Measurements from ENCODE around the gene GUCD1. TPM values are rescaled to one million over a fixed set of nuclear protein-coding genes. Genes with fewer than 3 reads are reported as not detected.
A peak's percentile ranks its signal among the peaks of the same experiment; 100 is the strongest.

Gene GUCD1
- total and polyA plus RNA-seq, 9 of the 15 experiments (the other 6 are each of a cell fraction or from before 2014, with no cell fraction given), result 31.5 to 67.8 (median 50.3) TPM

GRCh38 chr22:24585461-24585860 lies 30.5 kb upstream of the GUCD1 start:
- DNase-seq (ENCODE audit: extremely low read depth in 1 of 4, low spot score in 3 of 4), result no peak
- intact Hi-C loops (cut with micrococcal nuclease) (no loop called here), in situ Hi-C loops (cut with MboI) (no loop called here)
- Histone ChIP-seq H2AFZ (ENCODE audit: low read depth, low read length) (no peak overlapping the region), H3K79me2 (ENCODE audit: control insufficient read depth, insufficient read depth, low read length) (no peaks in the 10 kb centered on the region), H3K27me3 (ENCODE audit: control insufficient read depth in 2 of 2, insufficient read depth in 2 of 2, low read length in 2 of 2) (no peaks in the 10 kb centered on the region), H3K4me2 (ENCODE audit: insufficient read depth, low read length) (no peak overlapping the region), H3K4me1 (replicated peaks in 1 of 2; ENCODE audit: control insufficient read depth in 2 of 2, insufficient read depth in 2 of 2, low read length in 2 of 2) (peaks cover 0 to 17% of the 10 kb centered on the region in 2 experiments; a peak in 1 of 5 replicates), H3K36me3 (ENCODE audit: control insufficient read depth, insufficient read depth, low read length) (no peaks in the 10 kb centered on the region), H3K9ac (ENCODE audit: insufficient read depth in 1 of 2, low read depth in 2 of 2, low read length in 2 of 2) (peak overlapping the region in 1 of 2 experiments; percentile 45; a peak in 1 of 4 replicates), H4K20me1 (replicated peaks; ENCODE audit: control insufficient read depth, insufficient read depth, low read length) (no peaks in the 10 kb centered on the region), H3K27ac (ENCODE audit: extremely low read depth, low read depth, low read length) (no peak overlapping the region), H3K9me1 (ENCODE audit: control insufficient read depth, insufficient read depth, low read length) (no peaks in the 10 kb centered on the region), H3K9me3 (replicated peaks; ENCODE audit: control insufficient read depth, insufficient read depth, low read depth, low read length) (no peaks in the 10 kb centered on the region), H3K4me3 (no peak overlapping the region)
- no peak for FAIRE-seq
- POLR2A ChIA-PET, result interaction anchor here (0.6 to 1.1 kb wide), 2 partner anchors 11 to 43 kb away, joined by 3 read pairs; no protein-coding TSS in a partner anchor
- no TSS peak for BruUV-seq (replicated peaks)
- 55% methylated on average over 1 of the region's 3 CpGs for WGBS (ENCODE audit: insufficient coverage, low coverage, missing lambda C conversion rate)
- no peak for ATAC-seq
- CTCF ChIA-PET (ENCODE audit: low intra/inter-chr PET ratio), result no interaction called here
- TF ChIP-seq BDP1 (IDR thresholded peaks at IDR 0.05; ENCODE audit: insufficient read depth, insufficient read length) (no peak), RAD21 (CRISPR knock-in tag; conservative IDR thresholded peaks at IDR 0.05 in 1 of 2, IDR thresholded peaks at IDR 0.05 in 1 of 2) (no peak), NUFIP1 (IDR thresholded peaks at IDR 0.05; ENCODE audit: partially characterized antibody) (no peak), ETV5 (CRISPR knock-in tag; IDR thresholded peaks at IDR 0.05; ENCODE audit: low read depth) (no peak), TBP (optimal IDR thresholded peaks at IDR 0.05; ENCODE audit: low read depth, low read length) (no peak), ZNF696 (CRISPR knock-in tag; conservative IDR thresholded peaks at IDR 0.05) (no peak), MYNN (IDR thresholded peaks at IDR 0.05) (no peak), MYNN (CRISPR knock-in tag; IDR thresholded peaks at IDR 0.05) (no peak), SMAD3 (CRISPR knock-in tag; conservative IDR thresholded peaks at IDR 0.05) (no peak), SIN3B (IDR thresholded peaks at IDR 0.05; ENCODE audit: low read depth) (no peak), PKNOX1 (IDR thresholded peaks at IDR 0.05) (no peak), ZKSCAN1 (IDR thresholded peaks at IDR 0.05; ENCODE audit: low read depth, low read length) (no peak), BRF1 (IDR thresholded peaks at IDR 0.05; ENCODE audit: borderline replicate concordance, extremely low read depth, insufficient read length) (no peak), HIVEP1 (CRISPR knock-in tag; IDR thresholded peaks at IDR 0.05) (no peak), SMARCC2 (IDR thresholded peaks at IDR 0.05; ENCODE audit: low read depth) (no peak), CBFB (CRISPR knock-in tag; IDR thresholded peaks at IDR 0.05) (no peak)
- TF ChIP-seq, protein P1, sequence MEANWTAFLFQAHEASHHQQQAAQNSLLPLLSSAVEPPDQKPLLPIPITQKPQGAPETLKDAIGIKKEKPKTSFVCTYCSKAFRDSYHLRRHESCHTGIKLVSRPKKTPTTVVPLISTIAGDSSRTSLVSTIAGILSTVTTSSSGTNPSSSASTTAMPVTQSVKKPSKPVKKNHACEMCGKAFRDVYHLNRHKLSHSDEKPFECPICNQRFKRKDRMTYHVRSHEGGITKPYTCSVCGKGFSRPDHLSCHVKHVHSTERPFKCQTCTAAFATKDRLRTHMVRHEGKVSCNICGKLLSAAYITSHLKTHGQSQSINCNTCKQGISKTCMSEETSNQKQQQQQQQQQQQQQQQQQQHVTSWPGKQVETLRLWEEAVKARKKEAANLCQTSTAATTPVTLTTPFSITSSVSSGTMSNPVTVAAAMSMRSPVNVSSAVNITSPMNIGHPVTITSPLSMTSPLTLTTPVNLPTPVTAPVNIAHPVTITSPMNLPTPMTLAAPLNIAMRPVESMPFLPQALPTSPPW (CRISPR knock-in tag; IDR thresholded peaks at IDR 0.05), result no peak
- TF ChIP-seq, protein P2, sequence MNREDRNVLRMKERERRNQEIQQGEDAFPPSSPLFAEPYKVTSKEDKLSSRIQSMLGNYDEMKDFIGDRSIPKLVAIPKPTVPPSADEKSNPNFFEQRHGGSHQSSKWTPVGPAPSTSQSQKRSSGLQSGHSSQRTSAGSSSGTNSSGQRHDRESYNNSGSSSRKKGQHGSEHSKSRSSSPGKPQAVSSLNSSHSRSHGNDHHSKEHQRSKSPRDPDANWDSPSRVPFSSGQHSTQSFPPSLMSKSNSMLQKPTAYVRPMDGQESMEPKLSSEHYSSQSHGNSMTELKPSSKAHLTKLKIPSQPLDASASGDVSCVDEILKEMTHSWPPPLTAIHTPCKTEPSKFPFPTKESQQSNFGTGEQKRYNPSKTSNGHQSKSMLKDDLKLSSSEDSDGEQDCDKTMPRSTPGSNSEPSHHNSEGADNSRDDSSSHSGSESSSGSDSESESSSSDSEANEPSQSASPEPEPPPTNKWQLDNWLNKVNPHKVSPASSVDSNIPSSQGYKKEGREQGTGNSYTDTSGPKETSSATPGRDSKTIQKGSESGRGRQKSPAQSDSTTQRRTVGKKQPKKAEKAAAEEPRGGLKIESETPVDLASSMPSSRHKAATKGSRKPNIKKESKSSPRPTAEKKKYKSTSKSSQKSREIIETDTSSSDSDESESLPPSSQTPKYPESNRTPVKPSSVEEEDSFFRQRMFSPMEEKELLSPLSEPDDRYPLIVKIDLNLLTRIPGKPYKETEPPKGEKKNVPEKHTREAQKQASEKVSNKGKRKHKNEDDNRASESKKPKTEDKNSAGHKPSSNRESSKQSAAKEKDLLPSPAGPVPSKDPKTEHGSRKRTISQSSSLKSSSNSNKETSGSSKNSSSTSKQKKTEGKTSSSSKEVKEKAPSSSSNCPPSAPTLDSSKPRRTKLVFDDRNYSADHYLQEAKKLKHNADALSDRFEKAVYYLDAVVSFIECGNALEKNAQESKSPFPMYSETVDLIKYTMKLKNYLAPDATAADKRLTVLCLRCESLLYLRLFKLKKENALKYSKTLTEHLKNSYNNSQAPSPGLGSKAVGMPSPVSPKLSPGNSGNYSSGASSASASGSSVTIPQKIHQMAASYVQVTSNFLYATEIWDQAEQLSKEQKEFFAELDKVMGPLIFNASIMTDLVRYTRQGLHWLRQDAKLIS (CRISPR knock-in tag; IDR thresholded peaks at IDR 0.05), result no peak
